Keratinocyte (primary cell): ENCODE measurements around the gene CDON. TPM values are rescaled to one million over a fixed set of nuclear protein-coding genes. Genes with fewer than 3 reads are reported as not detected.

Experiments used
- DNase-seq: peaks from one replicate; pipeline ENCODE4 v3.0.0-alpha.2; 2011; ENCODE audit warnings: low read depth, missing footprints, low spot score
- FAIRE-seq: peaks from 2 replicates; lab custom pipeline; 2011; peaks lifted over from hg19 to GRCh38; lab: Jason Lieb, UNC
- H2AFZ ChIP-seq: 2 replicates; pipeline ENCODE4 v1.6.0; 2012; ENCODE audit warnings: low read length, control low read depth, inconsistent platforms; ENCODE audit not compliant: control insufficient read depth
- H3K27ac ChIP-seq: 2 replicates; pipeline ENCODE4 v1.5.1; 2011; ENCODE audit warnings: low read length; ENCODE audit not compliant: control insufficient read depth, insufficient read depth
- H3K27me3 ChIP-seq: 3 replicates; pipeline ENCODE4 v1.6.0; 2011; ENCODE audit warnings: low read length; ENCODE audit not compliant: control insufficient read depth, insufficient read depth; ENCODE audit errors: extremely low read depth
- H3K36me3 ChIP-seq, 2 experiments: 2 replicates in 1 of 2; 3 replicates in 1 of 2; pipeline ENCODE4 v1.5.1; 2011; ENCODE audit warnings: low read length in 2 of 2, mild to moderate bottlenecking in 1 of 2; ENCODE audit not compliant: control insufficient read depth in 2 of 2, insufficient read depth in 2 of 2; ENCODE audit errors: extremely low read depth in 1 of 2
- H3K4me1 ChIP-seq: 3 replicates; pipeline ENCODE4 v1.5.1; 2011; ENCODE audit warnings: low read length; ENCODE audit not compliant: control insufficient read depth, insufficient read depth; ENCODE audit errors: extremely low read depth
- H3K4me2 ChIP-seq: 3 replicates; pipeline ENCODE4 v1.6.0; 2011; ENCODE audit warnings: low read depth, low read length; ENCODE audit not compliant: control insufficient read depth, insufficient read depth; ENCODE audit errors: extremely low read depth
- H3K4me3 ChIP-seq, 3 experiments: fragments of 200-600 bp in 1 of 3; sonication (generic) in 1 of 3; 2 replicates in 2 of 3; 3 replicates in 1 of 3; pipeline ENCODE4 v1.5.1; 2011 to 2016; ENCODE audit warnings: low read length in 3 of 3, mild to moderate bottlenecking in 3 of 3, control low read depth in 2 of 3, inconsistent platforms in 1 of 3, low read depth in 1 of 3, mixed read lengths in 1 of 3, mixed run types in 1 of 3, moderate library complexity in 1 of 3; ENCODE audit not compliant: control insufficient read depth in 2 of 3, insufficient read depth in 2 of 3; ENCODE audit errors: extremely low read depth in 1 of 3
- H3K79me2 ChIP-seq: 2 replicates; pipeline ENCODE4 v1.6.0; 2012; ENCODE audit warnings: low read length; ENCODE audit not compliant: control insufficient read depth, insufficient read depth
- H3K9ac ChIP-seq: 3 replicates; pipeline ENCODE4 v1.6.0; 2011; ENCODE audit warnings: low read length; ENCODE audit not compliant: control insufficient read depth, insufficient read depth; ENCODE audit errors: extremely low read depth
- H3K9me1 ChIP-seq: 3 replicates; pipeline ENCODE4 v1.6.0; 2011; ENCODE audit warnings: low read length; ENCODE audit not compliant: control insufficient read depth, insufficient read depth; ENCODE audit errors: extremely low read depth
- H3K9me3 ChIP-seq: 2 replicates; pipeline ENCODE4 v1.5.1; 2012; ENCODE audit warnings: low read depth, low read length; ENCODE audit not compliant: control insufficient read depth
- H4K20me1 ChIP-seq: 3 replicates; pipeline ENCODE4 v1.6.0; 2011; ENCODE audit warnings: low read length; ENCODE audit not compliant: control insufficient read depth, insufficient read depth; ENCODE audit errors: extremely low read depth
- CTCF ChIP-seq, 3 experiments: IDR thresholded peaks in 1 of 3; conservative IDR thresholded peaks in 1 of 3; optimal IDR thresholded peaks in 1 of 3; 2 replicates in 2 of 3; 3 replicates in 1 of 3; pipeline versions ENCODE3 to v1.5.1; 2011; ENCODE audit warnings: low read length in 3 of 3, mild to moderate bottlenecking in 3 of 3, moderate library complexity in 2 of 3, control low read depth in 1 of 3, inconsistent platforms in 1 of 3; ENCODE audit not compliant: insufficient read depth in 2 of 3; ENCODE audit errors: extremely low read depth in 1 of 3
- EZH2 ChIP-seq: IDR thresholded peaks from one replicate; pipeline ENCODE4 v1.6.1; 2012; ENCODE audit warnings: inconsistent platforms, mild to moderate bottlenecking, low read length, moderate library complexity
- dilution Hi-C: fragments of 300-500 bp; cut with MboI; formaldehyde crosslinking; loops from one replicate; pipeline ENCODE4 v1.7.0; 2020; ENCODE audit warnings: low sequenced_read_pairs; ENCODE audit not compliant: extremely low pct_ligation_motif_present
- polyA plus RNA-seq, 5 experiments: library from polyadenylated mRNA; depleted of rRNA in 3 of 5; stranded (reverse) in 3 of 5; stranded (forward) in 1 of 5; unstranded in 1 of 5; fragments of >200 nt; gene quantifications; 1 replicate in 1 of 5; 2 replicates in 3 of 5; 3 replicates in 1 of 5; pipeline versions ENCODE4 v1.2.1 to v1.2.3, GENCODE V29; 2011 to 2012; ENCODE audit warnings: missing spikeins in 2 of 5, low read depth in 1 of 5, low replicate concordance in 1 of 5

Gene CDON
- polyA plus RNA-seq, 1 donor (not counting 4 experiments of a cell fraction or from before 2014, with no cell fraction given) = 1.0 TPM

- FAIRE-seq = no peak
- Histone ChIP-seq H3K9ac (no peak overlapping the region), H4K20me1 (no peaks in the 10 kb centered on the region), H3K27ac (no peak overlapping the region), H3K4me1 (peaks cover 22% of the 10 kb centered on the region), H3K79me2 (no peaks in the 10 kb centered on the region), H3K36me3 (no peaks in the 10 kb centered on the region), H3K4me2 (no peak overlapping the region), H3K9me3 (no peaks in the 10 kb centered on the region), H3K4me3 (no peak overlapping the region), H3K27me3 (peaks cover 4% of the 10 kb centered on the region), H3K9me1 (no peaks in the 10 kb centered on the region), H2AFZ (no peak overlapping the region)
- dilution Hi-C loops = no loop called here
- no peak for DNase-seq
- TF ChIP-seq EZH2 (no peak), CTCF (optimal IDR thresholded peaks at IDR 0.05 in 1 of 3, IDR thresholded peaks at IDR 0.05 in 1 of 3, conservative IDR thresholded peaks at IDR 0.05 in 1 of 3; ENCODE audit: extremely low read depth in 1 of 3, insufficient read depth in 2 of 3, low read length in 3 of 3) (no peak)
These were observed 106.8 kb downstream of the CDON start for GRCh38 chr11:125955856-125956255.

- dilution Hi-C loops = no loop called here
- Histone ChIP-seq H3K9me3 (no peaks in the 10 kb centered on the region), H2AFZ (no peak overlapping the region), H3K9me1 (no peaks in the 10 kb centered on the region), H4K20me1 (no peaks in the 10 kb centered on the region), H3K79me2 (no peaks in the 10 kb centered on the region), H3K9ac (no peak overlapping the region), H3K4me1 (peaks cover 22% of the 10 kb centered on the region), H3K27me3 (peaks cover 4% of the 10 kb centered on the region), H3K4me2 (no peak overlapping the region), H3K4me3 (no peak overlapping the region), H3K27ac (no peak overlapping the region), H3K36me3 (no peaks in the 10 kb centered on the region)
- TF ChIP-seq CTCF (optimal IDR thresholded peaks at IDR 0.05 in 1 of 3, IDR thresholded peaks at IDR 0.05 in 1 of 3, conservative IDR thresholded peaks at IDR 0.05 in 1 of 3; ENCODE audit: extremely low read depth in 1 of 3, insufficient read depth in 2 of 3, low read length in 3 of 3) (no peak), EZH2 (no peak)
- FAIRE-seq = no peak
- no peak for DNase-seq
These were observed 107.6 kb downstream of the CDON start for GRCh38 chr11:125954945-125955640.
